ENCODE measurements around the gene TIA1. TPM values are rescaled to one million over a fixed set of nuclear protein-coding genes. Genes with fewer than 3 reads are reported as not detected.

Gene TIA1
- total RNA-seq, 1 experiment from 2014 or later, result 150 TPM

DNA sequence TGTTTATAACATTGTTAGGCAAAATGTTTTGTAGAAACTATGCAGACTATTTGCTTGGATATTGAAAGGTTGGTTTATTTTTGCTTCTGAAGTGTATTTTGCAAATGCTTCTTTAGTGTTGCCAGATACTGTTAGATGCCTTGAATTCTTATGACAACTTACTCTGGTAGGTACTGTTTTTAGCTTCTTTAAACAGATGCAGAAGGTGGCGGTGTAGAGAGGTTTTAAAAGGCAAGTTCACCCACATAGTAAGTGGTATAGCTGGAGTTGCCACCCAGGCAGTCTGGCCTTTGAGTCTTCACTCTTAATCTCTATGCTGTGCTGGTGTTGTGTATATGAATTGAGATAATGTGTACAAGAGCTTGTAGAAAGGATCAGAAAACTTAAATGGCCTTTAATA lies 13.1 kb upstream of the TIA1 start:
- peaks cover 41% of the 10 kb centered on the region for H3K36me3 Mint-ChIP-seq
- peaks cover 15% of the 10 kb centered on the region for H3K4me1 Mint-ChIP-seq
- POLR2A ChIA-PET, result interaction anchor here (0.6 kb wide), 1 partner anchor 16 kb away, joined by 4 read pairs; no protein-coding TSS in a partner anchor

DNA sequence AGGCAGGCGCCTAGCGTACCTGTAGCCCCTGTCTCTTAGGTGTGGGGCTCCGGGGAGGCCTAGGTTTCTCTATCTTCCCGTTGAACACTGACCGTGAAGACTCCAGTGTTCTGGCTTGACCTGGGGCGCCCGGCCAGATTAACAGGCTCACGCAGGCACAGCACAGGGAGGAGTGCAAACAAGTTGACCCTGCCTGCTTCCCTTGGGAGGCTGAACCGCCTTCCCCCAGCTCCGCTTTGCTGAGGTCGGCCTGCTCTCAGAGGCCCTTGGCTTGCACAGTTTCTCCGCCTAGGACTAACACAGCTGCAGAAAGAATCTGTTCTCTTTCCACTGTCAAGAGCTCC lies 10.1 kb upstream of the TIA1 start:
- DNase-seq (ENCODE audit: low spot score) (peak; percentile 42), ATAC-seq (peak; percentile 4)
- Mint-ChIP-seq H3K27me3 (ENCODE audit: low read depth) (no peaks in the 10 kb centered on the region), H3K9me3 (no peaks in the 10 kb centered on the region), H3K36me3 (peaks cover 22% of the 10 kb centered on the region), H3K4me1 (peaks cover 15% of the 10 kb centered on the region), H3K27ac (no peak overlapping the region), H3K4me3 (peak overlapping the region; percentile 82)
- CTCF ChIA-PET, result interaction anchor here (1.1 to 2.0 kb wide), 5 partner anchors 26 to 359 kb away, joined by 3 to 10 read pairs (median 6); partner anchors contain the start of genes C2orf42 and SNRPG
- POLR2A ChIA-PET, result interaction anchor here (0.5 to 2.2 kb wide), 8 partner anchors 10 to 201 kb away, joined by 3 to 31 read pairs (median 6); partner anchors contain the start of genes SNRPG and TIA1
- TF ChIP-seq, protein P1, sequence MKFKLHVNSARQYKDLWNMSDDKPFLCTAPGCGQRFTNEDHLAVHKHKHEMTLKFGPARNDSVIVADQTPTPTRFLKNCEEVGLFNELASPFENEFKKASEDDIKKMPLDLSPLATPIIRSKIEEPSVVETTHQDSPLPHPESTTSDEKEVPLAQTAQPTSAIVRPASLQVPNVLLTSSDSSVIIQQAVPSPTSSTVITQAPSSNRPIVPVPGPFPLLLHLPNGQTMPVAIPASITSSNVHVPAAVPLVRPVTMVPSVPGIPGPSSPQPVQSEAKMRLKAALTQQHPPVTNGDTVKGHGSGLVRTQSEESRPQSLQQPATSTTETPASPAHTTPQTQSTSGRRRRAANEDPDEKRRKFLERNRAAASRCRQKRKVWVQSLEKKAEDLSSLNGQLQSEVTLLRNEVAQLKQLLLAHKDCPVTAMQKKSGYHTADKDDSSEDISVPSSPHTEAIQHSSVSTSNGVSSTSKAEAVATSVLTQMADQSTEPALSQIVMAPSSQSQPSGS (CRISPR knock-in tag; IDR thresholded peaks at IDR 0.05; ENCODE audit: borderline replicate concordance, low read depth), result no peak
- no peak for TF ChIP-seq GTF2I (CRISPR knock-in tag; conservative IDR thresholded peaks at IDR 0.05)
- TF ChIP-seq IRF2 (CRISPR knock-in tag; IDR thresholded peaks at IDR 0.05; ENCODE audit: borderline replicate concordance, low read depth), result no peak
- TF ChIP-seq, protein P2, sequence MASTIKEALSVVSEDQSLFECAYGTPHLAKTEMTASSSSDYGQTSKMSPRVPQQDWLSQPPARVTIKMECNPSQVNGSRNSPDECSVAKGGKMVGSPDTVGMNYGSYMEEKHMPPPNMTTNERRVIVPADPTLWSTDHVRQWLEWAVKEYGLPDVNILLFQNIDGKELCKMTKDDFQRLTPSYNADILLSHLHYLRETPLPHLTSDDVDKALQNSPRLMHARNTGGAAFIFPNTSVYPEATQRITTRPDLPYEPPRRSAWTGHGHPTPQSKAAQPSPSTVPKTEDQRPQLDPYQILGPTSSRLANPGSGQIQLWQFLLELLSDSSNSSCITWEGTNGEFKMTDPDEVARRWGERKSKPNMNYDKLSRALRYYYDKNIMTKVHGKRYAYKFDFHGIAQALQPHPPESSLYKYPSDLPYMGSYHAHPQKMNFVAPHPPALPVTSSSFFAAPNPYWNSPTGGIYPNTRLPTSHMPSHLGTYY (CRISPR knock-in tag; IDR thresholded peaks at IDR 0.05), result no peak
- TF ChIP-seq RELA (CRISPR knock-in tag; IDR thresholded peaks at IDR 0.05; ENCODE audit: borderline replicate concordance), result no peak
- TF ChIP-seq, protein P3, sequence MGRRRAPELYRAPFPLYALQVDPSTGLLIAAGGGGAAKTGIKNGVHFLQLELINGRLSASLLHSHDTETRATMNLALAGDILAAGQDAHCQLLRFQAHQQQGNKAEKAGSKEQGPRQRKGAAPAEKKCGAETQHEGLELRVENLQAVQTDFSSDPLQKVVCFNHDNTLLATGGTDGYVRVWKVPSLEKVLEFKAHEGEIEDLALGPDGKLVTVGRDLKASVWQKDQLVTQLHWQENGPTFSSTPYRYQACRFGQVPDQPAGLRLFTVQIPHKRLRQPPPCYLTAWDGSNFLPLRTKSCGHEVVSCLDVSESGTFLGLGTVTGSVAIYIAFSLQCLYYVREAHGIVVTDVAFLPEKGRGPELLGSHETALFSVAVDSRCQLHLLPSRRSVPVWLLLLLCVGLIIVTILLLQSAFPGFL (CRISPR knock-in tag; IDR thresholded peaks at IDR 0.05; ENCODE audit: borderline replicate concordance), result no peak
- no peak for TF ChIP-seq SMAD3 (CRISPR knock-in tag; IDR thresholded peaks at IDR 0.05; ENCODE audit: borderline replicate concordance)
- no peak for TF ChIP-seq ATF1 (CRISPR knock-in tag; IDR thresholded peaks at IDR 0.05)
- TF ChIP-seq ZNF219 (CRISPR knock-in tag; IDR thresholded peaks at IDR 0.05; ENCODE audit: borderline replicate concordance), result no peak
- no peak for TF ChIP-seq FOXK1 (CRISPR knock-in tag; IDR thresholded peaks at IDR 0.05)
- TF ChIP-seq MXD4 (CRISPR knock-in tag; IDR thresholded peaks at IDR 0.05; ENCODE audit: borderline replicate concordance), result no peak
- no peak for TF ChIP-seq PRRX2 (CRISPR knock-in tag; IDR thresholded peaks at IDR 0.05)
- no peak for TF ChIP-seq JAZF1 (CRISPR knock-in tag; IDR thresholded peaks at IDR 0.05)
- TF ChIP-seq, protein P4, sequence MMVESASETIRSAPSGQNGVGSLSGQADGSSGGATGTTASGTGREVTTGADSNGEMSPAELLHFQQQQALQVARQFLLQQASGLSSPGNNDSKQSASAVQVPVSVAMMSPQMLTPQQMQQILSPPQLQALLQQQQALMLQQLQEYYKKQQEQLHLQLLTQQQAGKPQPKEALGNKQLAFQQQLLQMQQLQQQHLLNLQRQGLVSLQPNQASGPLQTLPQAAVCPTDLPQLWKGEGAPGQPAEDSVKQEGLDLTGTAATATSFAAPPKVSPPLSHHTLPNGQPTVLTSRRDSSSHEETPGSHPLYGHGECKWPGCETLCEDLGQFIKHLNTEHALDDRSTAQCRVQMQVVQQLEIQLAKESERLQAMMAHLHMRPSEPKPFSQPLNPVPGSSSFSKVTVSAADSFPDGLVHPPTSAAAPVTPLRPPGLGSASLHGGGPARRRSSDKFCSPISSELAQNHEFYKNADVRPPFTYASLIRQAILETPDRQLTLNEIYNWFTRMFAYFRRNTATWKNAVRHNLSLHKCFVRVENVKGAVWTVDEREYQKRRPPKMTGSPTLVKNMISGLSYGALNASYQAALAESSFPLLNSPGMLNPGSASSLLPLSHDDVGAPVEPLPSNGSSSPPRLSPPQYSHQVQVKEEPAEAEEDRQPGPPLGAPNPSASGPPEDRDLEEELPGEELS (CRISPR knock-in tag; IDR thresholded peaks at IDR 0.05), result no peak
- TF ChIP-seq, protein P5, sequence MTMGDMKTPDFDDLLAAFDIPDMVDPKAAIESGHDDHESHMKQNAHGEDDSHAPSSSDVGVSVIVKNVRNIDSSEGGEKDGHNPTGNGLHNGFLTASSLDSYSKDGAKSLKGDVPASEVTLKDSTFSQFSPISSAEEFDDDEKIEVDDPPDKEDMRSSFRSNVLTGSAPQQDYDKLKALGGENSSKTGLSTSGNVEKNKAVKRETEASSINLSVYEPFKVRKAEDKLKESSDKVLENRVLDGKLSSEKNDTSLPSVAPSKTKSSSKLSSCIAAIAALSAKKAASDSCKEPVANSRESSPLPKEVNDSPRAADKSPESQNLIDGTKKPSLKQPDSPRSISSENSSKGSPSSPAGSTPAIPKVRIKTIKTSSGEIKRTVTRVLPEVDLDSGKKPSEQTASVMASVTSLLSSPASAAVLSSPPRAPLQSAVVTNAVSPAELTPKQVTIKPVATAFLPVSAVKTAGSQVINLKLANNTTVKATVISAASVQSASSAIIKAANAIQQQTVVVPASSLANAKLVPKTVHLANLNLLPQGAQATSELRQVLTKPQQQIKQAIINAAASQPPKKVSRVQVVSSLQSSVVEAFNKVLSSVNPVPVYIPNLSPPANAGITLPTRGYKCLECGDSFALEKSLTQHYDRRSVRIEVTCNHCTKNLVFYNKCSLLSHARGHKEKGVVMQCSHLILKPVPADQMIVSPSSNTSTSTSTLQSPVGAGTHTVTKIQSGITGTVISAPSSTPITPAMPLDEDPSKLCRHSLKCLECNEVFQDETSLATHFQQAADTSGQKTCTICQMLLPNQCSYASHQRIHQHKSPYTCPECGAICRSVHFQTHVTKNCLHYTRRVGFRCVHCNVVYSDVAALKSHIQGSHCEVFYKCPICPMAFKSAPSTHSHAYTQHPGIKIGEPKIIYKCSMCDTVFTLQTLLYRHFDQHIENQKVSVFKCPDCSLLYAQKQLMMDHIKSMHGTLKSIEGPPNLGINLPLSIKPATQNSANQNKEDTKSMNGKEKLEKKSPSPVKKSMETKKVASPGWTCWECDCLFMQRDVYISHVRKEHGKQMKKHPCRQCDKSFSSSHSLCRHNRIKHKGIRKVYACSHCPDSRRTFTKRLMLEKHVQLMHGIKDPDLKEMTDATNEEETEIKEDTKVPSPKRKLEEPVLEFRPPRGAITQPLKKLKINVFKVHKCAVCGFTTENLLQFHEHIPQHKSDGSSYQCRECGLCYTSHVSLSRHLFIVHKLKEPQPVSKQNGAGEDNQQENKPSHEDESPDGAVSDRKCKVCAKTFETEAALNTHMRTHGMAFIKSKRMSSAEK (CRISPR knock-in tag; IDR thresholded peaks at IDR 0.05; ENCODE audit: borderline replicate concordance), result no peak
- TF ChIP-seq ZNF671 (CRISPR knock-in tag; IDR thresholded peaks at IDR 0.05), result no peak
- TF ChIP-seq, protein P6, sequence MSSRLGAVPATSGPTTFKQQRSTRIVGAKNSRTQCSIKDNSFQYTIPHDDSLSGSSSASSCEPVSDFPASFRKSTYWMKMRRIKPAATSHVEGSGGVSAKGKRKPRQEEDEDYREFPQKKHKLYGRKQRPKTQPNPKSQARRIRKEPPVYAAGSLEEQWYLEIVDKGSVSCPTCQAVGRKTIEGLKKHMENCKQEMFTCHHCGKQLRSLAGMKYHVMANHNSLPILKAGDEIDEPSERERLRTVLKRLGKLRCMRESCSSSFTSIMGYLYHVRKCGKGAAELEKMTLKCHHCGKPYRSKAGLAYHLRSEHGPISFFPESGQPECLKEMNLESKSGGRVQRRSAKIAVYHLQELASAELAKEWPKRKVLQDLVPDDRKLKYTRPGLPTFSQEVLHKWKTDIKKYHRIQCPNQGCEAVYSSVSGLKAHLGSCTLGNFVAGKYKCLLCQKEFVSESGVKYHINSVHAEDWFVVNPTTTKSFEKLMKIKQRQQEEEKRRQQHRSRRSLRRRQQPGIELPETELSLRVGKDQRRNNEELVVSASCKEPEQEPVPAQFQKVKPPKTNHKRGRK (CRISPR knock-in tag; IDR thresholded peaks at IDR 0.05; ENCODE audit: borderline replicate concordance), result no peak
- TF ChIP-seq NFE2L1 (CRISPR knock-in tag; IDR thresholded peaks at IDR 0.05), result no peak

More for the DNA sequence above, 13.1 kb upstream of the TIA1 start:
- ATAC-seq (no peak), DNase-seq (ENCODE audit: low spot score) (no peak)
- H3K27me3 Mint-ChIP-seq (ENCODE audit: low read depth), result no peaks in the 10 kb centered on the region
- no peak overlapping the region for H3K27ac Mint-ChIP-seq
- TF ChIP-seq, protein P7, sequence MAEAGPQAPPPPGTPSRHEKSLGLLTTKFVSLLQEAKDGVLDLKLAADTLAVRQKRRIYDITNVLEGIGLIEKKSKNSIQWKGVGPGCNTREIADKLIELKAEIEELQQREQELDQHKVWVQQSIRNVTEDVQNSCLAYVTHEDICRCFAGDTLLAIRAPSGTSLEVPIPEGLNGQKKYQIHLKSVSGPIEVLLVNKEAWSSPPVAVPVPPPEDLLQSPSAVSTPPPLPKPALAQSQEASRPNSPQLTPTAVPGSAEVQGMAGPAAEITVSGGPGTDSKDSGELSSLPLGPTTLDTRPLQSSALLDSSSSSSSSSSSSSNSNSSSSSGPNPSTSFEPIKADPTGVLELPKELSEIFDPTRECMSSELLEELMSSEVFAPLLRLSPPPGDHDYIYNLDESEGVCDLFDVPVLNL (CRISPR knock-in tag; IDR thresholded peaks at IDR 0.05; ENCODE audit: borderline replicate concordance, low read depth), result no peak
- TF ChIP-seq JAZF1 (CRISPR knock-in tag; IDR thresholded peaks at IDR 0.05), result no peak
- TF ChIP-seq ZNF396 (CRISPR knock-in tag; IDR thresholded peaks at IDR 0.05; ENCODE audit: borderline replicate concordance), result no peak
- TF ChIP-seq ZBTB21 (CRISPR knock-in tag; IDR thresholded peaks at IDR 0.05; ENCODE audit: borderline replicate concordance), result no peak
- TF ChIP-seq, protein P8, sequence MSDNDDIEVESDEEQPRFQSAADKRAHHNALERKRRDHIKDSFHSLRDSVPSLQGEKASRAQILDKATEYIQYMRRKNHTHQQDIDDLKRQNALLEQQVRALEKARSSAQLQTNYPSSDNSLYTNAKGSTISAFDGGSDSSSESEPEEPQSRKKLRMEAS (CRISPR knock-in tag; IDR thresholded peaks at IDR 0.05), result no peak
- TF ChIP-seq NFE2L1 (CRISPR knock-in tag; IDR thresholded peaks at IDR 0.05), result no peak
- TF ChIP-seq SMAD3 (CRISPR knock-in tag; IDR thresholded peaks at IDR 0.05; ENCODE audit: borderline replicate concordance), result no peak
- no peak for TF ChIP-seq PRRX2 (CRISPR knock-in tag; IDR thresholded peaks at IDR 0.05)
- no peak overlapping the region for H3K4me3 Mint-ChIP-seq
- H3K9me3 Mint-ChIP-seq, result peaks cover 10% of the 10 kb centered on the region
- CTCF ChIA-PET, result interaction anchor here (1.1 kb wide), 1 partner anchor 12 kb away, joined by 3 read pairs; no protein-coding TSS in a partner anchor

All from WTC11 (cell line).